GM20431 (cell line): ENCODE data around the gene ELK3.

Experiments
- in situ Hi-C: fragments of 300-500 bp; cut with MseI, MboI; formaldehyde crosslinking; loops from one replicate; pipeline ENCODE4 v1.15.0; 2020; ENCODE audit warnings: low sequenced_read_pairs; ENCODE audit not compliant: unreplicated experiment

ELK3 gene

DNA sequence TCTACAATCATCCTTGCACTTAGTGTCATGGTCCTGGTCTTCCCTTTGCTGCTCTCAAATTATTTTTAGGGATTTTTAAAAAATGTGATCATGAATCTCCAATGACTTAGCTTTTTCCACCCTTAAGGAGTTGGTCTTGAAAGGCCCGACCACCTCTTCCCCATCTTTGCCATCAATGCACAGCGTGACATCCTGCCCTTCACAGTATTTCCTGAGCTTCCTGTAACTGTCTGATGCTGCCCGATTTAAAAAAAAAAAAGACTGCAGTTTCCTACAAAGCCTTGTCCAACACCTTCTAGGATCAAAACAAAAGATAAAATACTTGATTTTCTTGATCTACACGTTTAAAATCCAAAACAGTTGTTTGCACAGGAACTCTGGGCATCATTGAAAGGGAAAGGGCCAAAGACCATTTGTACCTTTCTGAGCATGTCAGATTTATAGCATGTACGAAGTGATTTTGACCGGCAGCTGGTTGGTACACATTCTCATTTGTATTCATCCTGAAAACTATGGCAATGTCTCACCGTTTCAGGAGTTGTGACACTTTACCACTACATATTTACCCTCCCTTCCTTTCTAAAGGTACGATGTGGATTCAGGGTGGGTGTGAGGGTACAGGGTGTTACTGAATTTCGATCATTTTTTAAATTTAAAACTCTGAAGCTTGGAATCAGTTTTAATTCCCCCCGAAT is 7.4 kb upstream of the ELK3 start:
- in situ Hi-C loops: no loop called here

GRCh38 chr12:96187956-96188355 is 6.2 kb upstream of the ELK3 start:
- in situ Hi-C loops: no loop called here

DNA sequence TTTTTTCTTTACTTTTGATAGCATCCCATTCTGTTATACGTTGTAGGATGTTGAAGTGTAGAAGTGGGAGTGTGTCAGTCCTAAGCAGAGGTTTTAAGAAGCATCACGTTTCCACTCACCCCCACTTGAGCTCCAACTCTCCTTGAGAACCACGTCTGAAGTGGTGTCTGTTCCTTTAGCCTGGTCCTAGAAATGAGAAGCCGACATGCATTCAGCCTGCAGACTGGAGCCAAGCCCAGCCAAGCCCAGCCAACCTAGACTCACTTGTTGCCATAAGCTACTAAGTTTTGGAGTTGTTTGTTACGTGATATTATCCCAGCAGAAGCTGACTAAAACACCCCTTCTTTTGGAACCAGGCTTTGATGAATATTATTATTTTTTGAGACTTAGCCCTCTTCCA is 4.4 kb upstream of the ELK3 start:
- in situ Hi-C loops: no loop called here

DNA sequence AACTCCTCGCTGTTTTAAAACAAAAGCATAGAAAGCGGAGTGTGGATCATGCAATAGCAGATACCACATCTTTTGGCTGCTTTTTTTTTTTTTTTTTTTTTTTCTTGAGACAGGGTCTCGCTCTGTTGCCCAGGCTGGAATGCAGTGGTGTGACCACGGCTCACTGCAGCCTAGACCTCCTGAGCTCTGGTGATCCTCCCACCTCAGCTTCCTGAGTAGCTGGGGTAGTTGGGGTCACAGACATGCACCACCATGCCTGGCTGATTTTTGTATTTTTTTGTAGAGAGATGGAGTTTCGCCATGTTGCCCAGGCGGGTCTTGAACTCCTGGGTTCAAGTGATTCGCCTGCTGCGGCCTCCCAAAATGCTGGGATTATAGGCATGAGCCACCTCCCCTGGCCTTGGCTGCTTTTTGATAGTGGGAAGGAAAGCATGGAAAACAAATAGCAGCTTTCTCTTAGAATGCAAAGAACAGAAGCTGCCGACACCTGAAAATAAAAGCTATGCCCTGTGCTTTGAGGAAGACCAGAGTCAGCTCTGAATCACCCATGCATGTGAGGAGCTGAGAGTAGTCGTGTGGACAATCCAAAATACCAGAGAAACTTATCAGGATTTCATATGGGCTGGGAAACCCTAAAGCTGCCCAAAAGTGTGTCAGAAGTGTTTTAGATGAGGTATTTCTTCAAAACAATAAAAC is 3.6 kb upstream of the ELK3 start:
- in situ Hi-C loops: no loop called here

DNA sequence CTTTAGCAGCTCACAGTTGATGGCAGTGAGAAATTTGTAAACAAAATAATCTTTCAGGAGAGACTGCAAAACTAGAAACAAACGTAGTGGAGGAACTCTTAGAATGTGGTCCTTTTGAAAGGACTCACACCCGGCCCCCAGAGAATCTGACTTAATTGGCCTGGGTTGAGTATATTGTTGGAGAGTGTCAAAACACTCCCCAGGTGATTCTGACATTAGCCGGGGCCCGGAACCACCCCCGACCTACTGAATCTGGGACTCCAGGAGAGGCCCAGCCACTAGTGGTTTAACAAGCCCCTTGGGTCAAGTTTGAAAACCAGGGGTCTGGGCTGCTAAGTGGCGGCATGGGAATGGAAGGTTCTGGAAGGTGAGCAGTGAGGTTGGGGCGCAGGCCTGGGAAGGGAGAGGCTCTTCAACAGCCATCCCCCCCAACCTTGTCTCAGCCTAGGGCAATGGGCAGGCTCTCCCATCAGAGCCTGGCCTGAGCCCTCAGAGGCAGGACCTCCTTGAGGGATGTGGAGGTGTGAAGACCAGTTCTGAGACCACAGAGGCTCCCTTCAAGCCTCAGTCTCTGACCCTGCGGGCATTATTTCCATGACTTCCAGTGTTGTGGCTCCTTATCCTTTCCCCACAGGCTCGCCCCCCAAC is 1.1 kb upstream of the ELK3 start:
- in situ Hi-C loops: no loop called here

- in situ Hi-C loops: no loop called here
These were observed 358 bp downstream of the ELK3 start for GRCh38 chr12:96194576-96194889.

DNA sequence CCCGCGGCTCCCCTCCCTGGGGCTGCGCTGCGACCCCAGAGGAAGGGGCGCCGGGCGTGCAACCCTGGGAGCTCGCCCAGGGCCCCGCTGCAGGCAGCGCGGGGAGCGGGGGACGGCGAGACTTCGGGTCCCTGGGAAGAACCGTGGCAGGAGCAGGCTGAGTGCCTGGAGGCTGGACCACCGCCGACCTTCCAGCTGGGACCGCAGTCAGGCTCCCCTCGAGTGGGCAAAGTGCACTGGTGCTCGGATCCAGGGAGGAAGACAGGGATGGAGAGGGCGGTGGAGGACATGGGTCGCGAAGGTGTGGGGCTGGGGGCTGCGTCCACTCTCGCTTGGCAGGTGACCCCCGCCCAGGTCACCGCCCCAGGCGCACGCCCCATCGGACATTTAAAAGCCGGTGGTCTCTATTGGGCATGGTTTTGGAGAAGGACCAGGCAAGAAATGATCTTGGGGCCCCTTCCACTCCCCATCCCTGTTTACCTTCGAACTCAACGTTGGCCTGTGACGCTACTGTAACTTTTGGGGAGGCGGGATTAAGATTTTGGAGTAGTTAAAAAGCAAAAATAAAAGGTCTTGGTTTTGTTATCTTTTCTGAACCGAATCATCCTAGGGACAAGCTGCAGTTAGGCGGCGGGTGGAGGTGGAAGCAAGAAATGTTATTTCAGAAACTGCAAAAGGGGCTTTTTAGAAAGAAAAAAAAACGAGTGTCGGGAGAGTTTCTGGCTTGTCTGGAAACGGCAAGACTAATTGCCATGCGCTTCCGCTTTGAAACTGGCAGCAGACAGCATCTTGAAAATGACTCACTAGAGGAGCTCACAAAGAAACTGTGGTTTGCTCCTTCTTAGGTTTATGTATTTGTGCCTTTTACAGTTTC is 1.0 kb downstream of the ELK3 start:
- in situ Hi-C loops: no loop called here

DNA sequence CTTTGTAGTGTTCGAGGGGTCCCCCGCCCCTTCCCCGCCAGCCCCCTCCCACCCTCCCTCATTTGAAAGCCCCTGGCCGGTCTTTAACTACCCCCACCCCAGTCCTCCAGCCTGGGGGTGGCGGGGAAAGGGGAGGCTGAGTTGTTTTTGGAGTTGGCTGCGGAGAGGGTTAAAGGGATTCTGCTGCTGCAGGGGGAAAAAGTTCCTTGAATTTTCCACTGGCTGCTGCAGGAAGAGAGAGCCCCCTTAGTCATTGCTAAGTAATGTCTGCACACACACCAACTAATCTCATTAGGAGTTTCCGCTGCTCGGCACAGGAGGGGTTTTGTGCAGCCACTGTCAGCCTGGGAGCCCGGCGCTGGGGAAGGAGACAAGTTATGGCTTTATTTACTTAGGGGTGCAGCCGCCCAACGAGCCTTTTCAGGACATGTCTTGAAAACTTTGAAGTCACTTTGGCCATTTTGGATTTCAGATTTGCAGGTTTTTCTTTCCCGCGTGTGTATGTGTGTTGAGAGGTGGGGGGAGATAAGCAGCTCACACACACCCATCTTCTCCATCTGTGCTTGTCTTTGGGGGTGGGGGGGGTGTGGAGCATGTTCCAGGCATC is 1.8 kb downstream of the ELK3 start:
- in situ Hi-C loops: no loop called here

GRCh38 chr12:96196781-96197180 is 2.6 kb downstream of the ELK3 start:
- in situ Hi-C loops: no loop called here

GRCh38 chr12:96197503-96198272 is 3.5 kb downstream of the ELK3 start:
- in situ Hi-C loops: no loop called here

- in situ Hi-C loops: no loop called here
These were observed 4.8 kb downstream of the ELK3 start for GRCh38 chr12:96198965-96199364.

- in situ Hi-C loops: no loop called here
These were observed 5.3 kb downstream of the ELK3 start for GRCh38 chr12:96199464-96199863.

GRCh38 chr12:96201272-96202227 is 7.4 kb downstream of the ELK3 start:
- in situ Hi-C loops: no loop called here

GRCh38 chr12:96204381-96204780 is 10.2 kb downstream of the ELK3 start:
- in situ Hi-C loops: no loop called here

DNA sequence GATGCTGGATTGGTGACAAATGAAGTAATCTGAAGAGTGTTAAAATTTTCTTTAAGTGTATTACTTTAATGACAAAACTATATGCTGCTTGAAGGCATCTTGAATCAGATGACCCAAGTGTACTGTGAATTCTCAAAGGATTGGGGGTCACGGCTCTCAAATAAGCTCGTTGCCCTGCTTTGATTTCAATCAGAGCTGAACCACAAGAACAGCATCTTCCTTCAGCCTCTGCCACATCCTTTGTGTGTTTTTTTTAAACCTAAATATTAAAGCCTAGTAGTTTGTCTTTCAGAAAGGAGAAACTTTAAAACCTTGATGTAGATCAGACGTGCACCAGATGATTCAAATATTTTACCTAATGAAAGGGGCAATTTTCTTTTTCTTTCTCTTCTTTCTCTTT is 11.7 kb downstream of the ELK3 start:
- in situ Hi-C loops: loop anchor here (5.0 kb wide), 1 partner anchor 139 kb away; no protein-coding TSS in a partner anchor

- in situ Hi-C loops: loop anchor here (5.0 kb wide), 1 partner anchor 140 kb away; no protein-coding TSS in a partner anchor
These were observed 12.9 kb downstream of the ELK3 start for GRCh38 chr12:96206936-96207662.

- in situ Hi-C loops: loop anchor here (5.0 kb wide), 1 partner anchor 141 kb away; no protein-coding TSS in a partner anchor
These were observed 14.2 kb downstream of the ELK3 start for GRCh38 chr12:96208346-96208745.
